SIG-M5 treated with dmso at 0.1 percent for 504 hours (cell line): Measurements from ENCODE around the gene HOXD13.
A peak's percentile ranks its signal among the peaks of the same experiment; 100 is the strongest.

Experiments used
- DNase-seq: peaks from one replicate; lab custom pipeline; 2025; ENCODE audit not compliant: unreplicated experiment; lab: John Stamatoyannopoulos, UW

HOXD13 gene

DNA sequence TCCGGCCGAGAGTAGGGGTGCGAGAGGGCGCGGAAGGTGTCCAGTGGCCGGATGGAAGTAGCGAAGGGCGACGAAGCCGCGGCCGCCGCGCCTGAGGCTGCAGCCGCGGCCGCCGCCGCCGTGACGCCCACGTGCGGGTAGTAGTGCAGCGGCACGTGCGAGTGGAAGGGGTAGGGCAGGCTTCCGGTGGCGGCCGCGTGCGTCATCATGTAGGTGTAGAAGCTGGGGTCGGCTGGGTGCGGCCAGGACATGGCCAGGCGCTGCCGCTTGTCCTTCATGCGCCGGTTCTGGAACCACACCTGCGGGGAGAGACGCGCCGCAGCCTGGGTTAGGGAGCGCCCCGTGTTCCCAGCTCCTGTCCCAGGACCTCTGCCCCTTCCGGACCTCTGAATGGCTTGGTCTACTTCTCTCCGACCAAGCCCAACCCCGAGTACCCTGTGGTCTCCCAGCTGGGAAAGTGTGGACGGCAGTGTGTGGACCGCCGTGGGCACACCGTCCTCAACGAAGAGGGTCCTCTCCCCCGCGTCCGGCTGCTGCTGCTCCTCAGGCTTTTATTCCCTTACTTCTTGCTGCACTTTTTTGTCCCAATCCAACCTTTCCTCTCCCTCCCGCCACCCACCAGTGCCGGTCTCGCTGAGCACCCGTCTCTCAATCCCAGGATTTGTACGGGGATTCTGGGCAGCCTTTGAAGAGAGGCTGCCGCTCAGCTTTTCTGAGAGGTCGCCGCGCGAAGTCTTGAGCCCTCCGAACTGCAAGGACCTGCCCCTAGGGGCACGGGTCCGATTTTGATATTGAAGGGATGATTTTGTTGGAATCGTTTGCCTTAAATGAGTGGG lies 11.8 kb upstream of the HOXD13 start:
- peak; percentile 27 for DNase-seq

DNA sequence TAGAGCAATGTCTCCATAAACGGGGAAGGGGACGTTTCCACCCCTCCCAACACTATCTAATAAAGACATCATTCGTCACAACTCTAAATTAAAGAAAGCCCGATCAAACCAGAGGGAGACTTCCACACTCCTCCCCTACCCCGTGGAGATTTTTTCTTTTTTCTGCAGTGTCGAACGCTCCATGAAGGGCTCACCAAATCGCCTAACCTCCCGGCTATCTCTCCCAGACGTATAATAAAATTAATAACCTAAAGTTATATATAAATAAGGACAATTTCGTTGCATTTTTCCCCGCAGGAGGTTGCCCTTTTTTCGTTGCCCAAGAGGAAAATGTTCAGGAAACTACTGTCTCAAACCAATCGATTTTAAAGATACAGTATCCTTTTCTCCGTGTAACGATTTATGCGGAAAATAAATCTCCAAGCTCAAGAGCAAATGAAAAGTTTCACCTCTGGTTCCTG lies 11.1 kb upstream of the HOXD13 start:
- DNase-seq: no peak

DNA sequence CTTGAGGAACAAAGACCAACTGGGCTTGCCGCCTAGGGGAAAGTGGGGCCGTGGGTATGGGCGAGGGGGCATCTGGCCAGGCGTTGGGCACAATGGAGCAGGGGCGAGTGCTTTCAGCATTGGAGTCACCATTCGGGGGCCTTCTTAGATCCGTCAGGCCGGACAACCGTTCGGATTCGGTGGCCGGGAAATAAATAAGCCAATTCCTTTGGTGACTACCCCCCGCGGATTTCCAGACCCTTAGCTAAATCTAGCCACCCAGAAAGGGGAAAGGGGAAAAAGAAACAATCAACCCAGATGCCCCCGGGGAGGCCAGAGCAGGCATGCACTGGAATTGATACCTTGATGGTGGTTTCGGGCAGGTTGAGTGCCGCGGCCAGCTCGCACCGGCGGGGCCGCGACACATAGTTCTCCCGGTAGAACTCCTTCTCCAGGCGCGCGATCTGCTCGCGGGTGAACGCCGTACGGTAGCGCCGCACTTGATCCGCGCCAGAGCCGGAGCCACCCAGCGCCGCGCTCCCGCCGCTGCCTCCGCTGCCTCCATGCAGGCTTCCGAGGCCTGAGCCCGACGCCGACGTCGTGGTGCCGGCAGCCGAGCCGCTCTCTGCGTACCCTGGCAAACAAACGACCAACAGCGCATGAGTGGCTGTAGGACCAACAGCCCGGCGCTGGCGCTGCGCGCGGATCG lies 10.5 kb upstream of the HOXD13 start:
- DNase-seq: no peak

- DNase-seq: no peak
These were observed 10.0 kb upstream of the HOXD13 start for GRCh38 chr2:176082525-176082823.

GRCh38 chr2:176082824-176083751 lies 9.4 kb upstream of the HOXD13 start:
- DNase-seq: no peak

GRCh38 chr2:176083796-176084261 lies 8.7 kb upstream of the HOXD13 start, which contains the start of gene EVX2:
EVX2 (minus strand) TSS chr2:176083962; CDS start chr2:176083776, 186 bp downstream.
- DNase-seq: no peak

DNA sequence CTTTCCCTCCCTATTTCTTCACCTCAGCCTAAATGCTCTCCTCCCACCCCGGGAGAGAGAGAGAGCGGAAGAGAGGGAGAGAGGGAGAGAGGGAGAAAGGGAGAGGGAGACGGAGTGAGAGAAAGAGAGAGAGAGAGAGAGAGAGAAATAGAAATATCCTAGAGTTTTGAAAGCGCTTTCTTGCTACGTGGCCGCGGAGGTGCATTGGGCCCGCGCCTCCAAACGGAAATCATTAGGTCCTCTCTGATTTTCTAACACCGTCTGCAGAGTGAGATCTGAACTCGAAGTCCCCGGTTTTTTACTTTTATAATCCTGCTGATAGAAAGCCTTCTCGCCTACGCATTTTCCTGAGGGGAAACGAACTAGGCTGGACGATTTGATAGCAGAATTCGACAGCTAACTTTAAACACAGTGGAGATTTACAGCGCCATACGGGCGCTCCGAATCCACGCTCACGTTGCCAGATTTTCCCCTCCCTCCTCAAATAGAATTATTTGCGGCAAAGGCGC lies 7.9 kb upstream of the HOXD13 start:
- DNase-seq: no peak

- no peak for DNase-seq
These were observed 7.3 kb upstream of the HOXD13 start for GRCh38 chr2:176085120-176085788.

GRCh38 chr2:176085861-176086771 lies 6.4 kb upstream of the HOXD13 start:
- peak; percentile 66 for DNase-seq

DNA sequence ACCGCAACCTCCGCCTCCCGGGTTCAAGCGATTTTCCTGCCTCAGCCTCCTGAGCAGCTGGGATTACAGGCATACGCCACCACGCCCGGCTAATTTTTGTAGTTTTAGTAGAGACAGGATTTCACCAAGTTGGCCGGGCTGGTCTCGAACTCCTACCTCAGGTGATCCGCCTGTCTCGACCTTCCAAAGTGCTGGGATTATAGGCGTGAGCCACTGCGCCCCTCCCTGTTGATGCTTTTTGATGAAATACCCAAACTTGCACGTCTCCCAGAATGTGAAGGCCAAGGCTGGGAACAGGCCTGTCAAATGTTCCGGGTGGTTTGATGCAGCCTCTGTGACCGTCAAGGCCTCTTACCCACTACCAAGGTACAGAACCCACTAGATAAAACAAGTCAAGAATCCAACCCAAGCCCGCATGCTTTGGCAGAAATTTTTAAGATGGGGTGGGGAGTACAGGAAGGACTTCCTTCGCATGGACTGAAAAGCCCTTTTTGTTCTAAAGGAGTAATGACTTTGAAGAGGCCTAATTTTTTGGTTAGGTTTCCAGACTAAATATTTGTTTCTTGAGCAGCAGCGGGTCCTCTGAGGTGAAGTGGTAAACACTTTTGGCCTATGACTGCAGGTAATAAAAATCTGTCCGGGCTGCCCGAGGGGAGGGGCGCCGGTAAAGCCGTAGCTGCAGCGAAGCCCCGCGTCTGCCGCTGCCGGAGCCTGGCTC lies 5.0 kb upstream of the HOXD13 start:
- no peak for DNase-seq

DNA sequence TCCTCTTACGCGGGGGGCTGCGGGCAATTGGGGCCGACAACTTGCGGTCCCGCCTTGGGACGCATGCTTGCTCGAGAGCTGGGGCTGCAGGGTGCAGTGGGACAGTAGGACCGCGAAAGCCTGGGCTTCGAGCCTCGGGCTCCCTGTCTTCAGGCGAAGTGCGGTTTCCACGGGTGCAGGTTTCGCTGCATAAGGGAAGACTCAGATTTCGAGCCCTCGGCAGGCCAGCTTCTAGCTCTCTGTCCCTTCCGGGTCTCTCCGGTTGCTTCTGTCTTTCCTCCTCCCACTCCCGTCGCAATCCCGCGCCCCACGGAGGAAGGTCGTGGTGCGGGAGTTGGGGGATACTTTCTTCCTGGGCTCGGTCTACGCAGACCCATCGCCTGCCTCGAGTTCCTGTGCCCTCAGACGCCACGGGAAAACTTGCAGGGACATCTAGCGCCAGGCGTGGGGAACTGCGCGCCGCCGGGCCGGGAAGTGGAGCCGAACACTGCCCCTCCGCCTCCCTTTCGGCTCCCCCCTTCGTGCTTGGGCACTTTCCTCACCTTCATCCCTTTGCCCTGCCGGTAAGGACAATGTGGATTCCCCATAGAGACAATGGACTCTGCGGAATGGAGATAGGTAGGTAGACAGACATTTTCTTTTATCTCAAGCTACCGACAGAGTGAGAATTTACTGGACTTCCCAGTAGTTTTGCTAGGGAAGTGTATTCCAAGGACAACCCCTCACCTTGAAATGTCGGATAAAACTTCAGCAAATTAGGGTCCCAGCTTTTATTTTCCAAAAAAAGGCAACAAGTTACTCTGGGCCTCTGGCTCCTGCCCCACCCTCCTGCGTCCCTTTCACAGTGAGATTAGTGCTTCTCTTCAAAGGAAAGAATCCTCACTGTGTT lies 4.2 kb upstream of the HOXD13 start:
- peak; percentile 48 for DNase-seq

DNA sequence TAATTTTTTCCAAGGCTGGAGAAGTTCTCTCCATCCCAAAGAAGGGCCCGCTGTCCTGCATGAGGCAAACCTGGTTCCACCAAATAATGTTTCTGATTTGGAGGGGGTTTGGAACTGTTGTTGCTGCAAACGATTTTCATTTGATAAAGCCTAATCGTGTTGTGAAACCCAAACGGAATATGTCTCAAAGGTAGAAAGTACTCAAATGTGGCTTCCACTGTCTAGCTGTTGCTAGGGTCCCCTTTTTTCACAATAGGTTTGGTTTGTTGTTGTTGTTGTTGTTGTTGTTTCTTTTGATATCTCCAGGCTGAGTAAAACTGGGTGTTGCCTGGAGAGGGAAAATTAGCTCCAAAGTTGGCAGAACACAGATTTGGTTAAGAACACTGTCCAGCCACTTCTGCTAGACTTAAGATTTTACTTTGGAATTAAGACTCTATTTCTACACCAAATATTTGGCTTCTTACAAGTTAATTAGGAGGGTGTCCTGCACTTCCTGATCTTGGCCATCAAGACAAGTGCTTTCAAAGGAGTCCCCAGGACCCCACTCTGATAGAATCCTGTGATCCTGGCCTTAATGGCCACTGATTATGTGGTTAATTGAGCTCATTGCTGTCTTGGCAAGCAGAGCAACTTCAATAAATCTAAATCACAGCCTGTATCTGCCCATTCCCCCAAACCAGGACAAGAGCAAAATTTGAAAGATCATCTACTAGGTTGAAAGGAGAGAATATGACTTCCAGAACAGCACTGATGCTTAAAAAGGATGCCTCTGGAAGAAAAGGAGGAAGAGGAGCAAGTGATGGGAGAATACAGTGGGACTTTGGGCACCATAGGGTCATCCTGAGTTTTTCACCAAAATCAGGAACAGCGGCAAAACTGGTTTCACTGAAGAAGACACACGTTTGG lies 3.3 kb upstream of the HOXD13 start:
- DNase-seq: no peak

- no peak for DNase-seq
These were observed 2.6 kb upstream of the HOXD13 start for GRCh38 chr2:176089843-176090395.

GRCh38 chr2:176090862-176091261 lies 1.7 kb upstream of the HOXD13 start:
- DNase-seq: no peak

GRCh38 chr2:176091329-176092258 lies 927 bp upstream of the HOXD13 start:
- DNase-seq: peak; percentile 44
